GM15510 (cell line): ENCODE results near the gene OR6X1.

Source experiments
- POLR2A ChIP-seq: IDR thresholded peaks from 3 replicates; pipeline ENCODE4 v1.6.1; 2011; ENCODE audit warnings: borderline replicate concordance; ENCODE audit not compliant: insufficient read length; ENCODE audit errors: extremely low read depth

Gene OR6X1

GRCh38 chr11:123754101-123754568, at the start of gene OR6X1:
TSS of gene OR6X1 (minus strand) at chr11:123754518. CDS start at chr11:123754518, 0 bp downstream.
- no peak for TF ChIP-seq POLR2A

- TF ChIP-seq POLR2A = no peak
These were observed 47.4 kb upstream of the OR6X1 start for GRCh38 chr11:123801765-123802164.

- TF ChIP-seq POLR2A = no peak
These were observed 45.7 kb upstream of the OR6X1 start for GRCh38 chr11:123800036-123800435.

GRCh38 chr11:123799438-123799837, 45.1 kb upstream of the OR6X1 start:
- no peak for TF ChIP-seq POLR2A

GRCh38 chr11:123798513-123799252, 44.4 kb upstream of the OR6X1 start:
- TF ChIP-seq POLR2A = no peak

- TF ChIP-seq POLR2A = no peak
These were observed 43.8 kb upstream of the OR6X1 start for GRCh38 chr11:123798079-123798478.

GRCh38 chr11:123797541-123797940, 43.2 kb upstream of the OR6X1 start:
- TF ChIP-seq POLR2A = no peak

- no peak for TF ChIP-seq POLR2A
These were observed 42.8 kb upstream of the OR6X1 start for GRCh38 chr11:123797114-123797513.

- no peak for TF ChIP-seq POLR2A
These were observed 41.9 kb upstream of the OR6X1 start for GRCh38 chr11:123796226-123796625.

GRCh38 chr11:123783536-123783935, 29.2 kb upstream of the OR6X1 start:
- TF ChIP-seq POLR2A = no peak

- no peak for TF ChIP-seq POLR2A
These were observed 24.2 kb upstream of the OR6X1 start for GRCh38 chr11:123778511-123778910.

- no peak for TF ChIP-seq POLR2A
These were observed 21.6 kb upstream of the OR6X1 start for GRCh38 chr11:123775715-123776549.

GRCh38 chr11:123775289-123775688, 21.0 kb upstream of the OR6X1 start:
- no peak for TF ChIP-seq POLR2A

GRCh38 chr11:123773959-123774358, 19.6 kb upstream of the OR6X1 start:
- TF ChIP-seq POLR2A = no peak

- no peak for TF ChIP-seq POLR2A
These were observed 18.7 kb upstream of the OR6X1 start for GRCh38 chr11:123773026-123773425.
